ENCODE results near the gene CCR2.

The CCR2 gene

GRCh38 chr3:46353090-46353489, 821 bp upstream of the CCR2 start:
- Histone ChIP-seq H3K9me3 (ENCODE audit: control extremely low read depth in 1 of 5, control insufficient read depth in 4 of 5, insufficient read depth in 2 of 5, low read depth in 1 of 5, low read length in 4 of 5) (no peaks in the 10 kb centered on the region), H3K4me3 (ENCODE audit: control insufficient read depth in 1 of 7, extremely low read depth in 1 of 7, insufficient read depth in 4 of 7, low read depth in 2 of 7, low read length in 6 of 7) (no peak overlapping the region), H3K36me3 (ENCODE audit: control insufficient read depth in 4 of 4, insufficient read depth in 4 of 4, low read length in 3 of 4) (no peaks in the 10 kb centered on the region), H3K27ac (ENCODE audit: insufficient read depth in 1 of 2, low read depth in 1 of 2, low read length in 2 of 2, poor library complexity in 1 of 2, severe bottlenecking in 2 of 2) (no peak overlapping the region), H3K4me1 (ENCODE audit: control extremely low read depth in 1 of 4, control insufficient read depth in 4 of 4, insufficient read depth in 4 of 4, low read length in 3 of 4) (peaks cover 24 to 65% (median 47%) of the 10 kb centered on the region in 4 experiments), H3K27me3 (replicated peaks in 2 of 5; ENCODE audit: control insufficient read depth in 4 of 5, insufficient read depth in 5 of 5, low read length in 4 of 5) (no peaks in the 10 kb centered on the region)
- 100% methylated on average over 2 of the region's 4 CpGs for WGBS (ENCODE audit: insufficient coverage)
- POLR2A ChIA-PET, result no interaction called here
- CTCF ChIA-PET, result interaction anchor here (8.0 kb wide), 1 partner anchor 17 kb away, joined by 44 read pairs; the partner anchor contains the start of gene CCR5
- no peak for DNase-seq

- Histone ChIP-seq H3K27ac (ENCODE audit: insufficient read depth in 1 of 2, low read depth in 1 of 2, low read length in 2 of 2, poor library complexity in 1 of 2, severe bottlenecking in 2 of 2) (no peak overlapping the region), H3K4me3 (ENCODE audit: control insufficient read depth in 1 of 7, extremely low read depth in 1 of 7, insufficient read depth in 4 of 7, low read depth in 2 of 7, low read length in 6 of 7) (peak overlapping the region in 1 of 7 experiments; percentile 36), H3K27me3 (replicated peaks in 2 of 5; ENCODE audit: control insufficient read depth in 4 of 5, insufficient read depth in 5 of 5, low read length in 4 of 5) (no peaks in the 10 kb centered on the region), H3K9me3 (ENCODE audit: control extremely low read depth in 1 of 5, control insufficient read depth in 4 of 5, insufficient read depth in 2 of 5, low read depth in 1 of 5, low read length in 4 of 5) (no peaks in the 10 kb centered on the region), H3K36me3 (ENCODE audit: control insufficient read depth in 4 of 4, insufficient read depth in 4 of 4, low read length in 3 of 4) (no peaks in the 10 kb centered on the region), H3K4me1 (ENCODE audit: control extremely low read depth in 1 of 4, control insufficient read depth in 4 of 4, insufficient read depth in 4 of 4, low read length in 3 of 4) (peaks cover 22 to 56% (median 38%) of the 10 kb centered on the region in 4 experiments)
- DNase-seq, result no peak
- CTCF ChIA-PET, result interaction anchor here (0.8 to 8.0 kb wide), 5 partner anchors 15 to 250 kb away, joined by 3 to 44 read pairs (median 3); partner anchors contain the start of gene CCR5
- POLR2A ChIA-PET, result no interaction called here
- no CpG with 5 or more reads among the region's 1 CpG for WGBS (ENCODE audit: insufficient coverage)
Observed at GRCh38 chr3:46354478-46354877, 567 bp downstream of the CCR2 start.

GRCh38 chr3:46354984-46355383, 1.1 kb downstream of the CCR2 start:
- Histone ChIP-seq H3K27me3 (replicated peaks in 2 of 5; ENCODE audit: control insufficient read depth in 4 of 5, insufficient read depth in 5 of 5, low read length in 4 of 5) (no peaks in the 10 kb centered on the region), H3K36me3 (ENCODE audit: control insufficient read depth in 4 of 4, insufficient read depth in 4 of 4, low read length in 3 of 4) (no peaks in the 10 kb centered on the region), H3K4me1 (ENCODE audit: control extremely low read depth in 1 of 4, control insufficient read depth in 4 of 4, insufficient read depth in 4 of 4, low read length in 3 of 4) (peaks cover 21 to 56% (median 38%) of the 10 kb centered on the region in 4 experiments), H3K27ac (ENCODE audit: insufficient read depth in 1 of 2, low read depth in 1 of 2, low read length in 2 of 2, poor library complexity in 1 of 2, severe bottlenecking in 2 of 2) (no peak overlapping the region), H3K9me3 (ENCODE audit: control extremely low read depth in 1 of 5, control insufficient read depth in 4 of 5, insufficient read depth in 2 of 5, low read depth in 1 of 5, low read length in 4 of 5) (no peaks in the 10 kb centered on the region), H3K4me3 (ENCODE audit: control insufficient read depth in 1 of 7, extremely low read depth in 1 of 7, insufficient read depth in 4 of 7, low read depth in 2 of 7, low read length in 6 of 7) (no peak overlapping the region)
- CTCF ChIA-PET, result interaction anchor here (0.8 to 8.0 kb wide), 5 partner anchors 15 to 250 kb away, joined by 3 to 44 read pairs (median 3); partner anchors contain the start of gene CCR5
- POLR2A ChIA-PET, result no interaction called here
- DNase-seq, result no peak

GRCh38 chr3:46356276-46356675, 2.4 kb downstream of the CCR2 start:
- Histone ChIP-seq H3K36me3 (ENCODE audit: control insufficient read depth in 4 of 4, insufficient read depth in 4 of 4, low read length in 3 of 4) (no peaks in the 10 kb centered on the region), H3K9me3 (ENCODE audit: control extremely low read depth in 1 of 5, control insufficient read depth in 4 of 5, insufficient read depth in 2 of 5, low read depth in 1 of 5, low read length in 4 of 5) (no peaks in the 10 kb centered on the region), H3K4me3 (ENCODE audit: control insufficient read depth in 1 of 7, extremely low read depth in 1 of 7, insufficient read depth in 4 of 7, low read depth in 2 of 7, low read length in 6 of 7) (no peak overlapping the region), H3K27ac (ENCODE audit: insufficient read depth in 1 of 2, low read depth in 1 of 2, low read length in 2 of 2, poor library complexity in 1 of 2, severe bottlenecking in 2 of 2) (no peak overlapping the region), H3K4me1 (ENCODE audit: control extremely low read depth in 1 of 4, control insufficient read depth in 4 of 4, insufficient read depth in 4 of 4, low read length in 3 of 4) (peaks cover 18 to 55% (median 30%) of the 10 kb centered on the region in 4 experiments), H3K27me3 (replicated peaks in 2 of 5; ENCODE audit: control insufficient read depth in 4 of 5, insufficient read depth in 5 of 5, low read length in 4 of 5) (no peaks in the 10 kb centered on the region)
- CTCF ChIA-PET, result interaction anchor here (1.0 to 8.0 kb wide), 2 partner anchors 14 to 148 kb away, joined by 3 to 44 read pairs; partner anchors contain the start of genes CCR1 and CCR5
- 85% methylated on average over 3 of the region's 3 CpGs for WGBS (ENCODE audit: insufficient coverage)
- POLR2A ChIA-PET, result no interaction called here
- no peak for DNase-seq

- Histone ChIP-seq H3K4me1 (ENCODE audit: control extremely low read depth in 1 of 4, control insufficient read depth in 4 of 4, insufficient read depth in 4 of 4, low read length in 3 of 4) (peaks cover 18 to 56% (median 32%) of the 10 kb centered on the region in 4 experiments), H3K27ac (ENCODE audit: insufficient read depth in 1 of 2, low read depth in 1 of 2, low read length in 2 of 2, poor library complexity in 1 of 2, severe bottlenecking in 2 of 2) (no peak overlapping the region), H3K4me3 (ENCODE audit: control insufficient read depth in 1 of 7, extremely low read depth in 1 of 7, insufficient read depth in 4 of 7, low read depth in 2 of 7, low read length in 6 of 7) (no peak overlapping the region), H3K9me3 (ENCODE audit: control extremely low read depth in 1 of 5, control insufficient read depth in 4 of 5, insufficient read depth in 2 of 5, low read depth in 1 of 5, low read length in 4 of 5) (no peaks in the 10 kb centered on the region), H3K27me3 (replicated peaks in 2 of 5; ENCODE audit: control insufficient read depth in 4 of 5, insufficient read depth in 5 of 5, low read length in 4 of 5) (no peaks in the 10 kb centered on the region), H3K36me3 (ENCODE audit: control insufficient read depth in 4 of 4, insufficient read depth in 4 of 4, low read length in 3 of 4) (no peaks in the 10 kb centered on the region)
- no peak for DNase-seq
- ChIA-PET POLR2A (no interaction called here), CTCF (interaction anchor here (1.0 to 8.0 kb wide), 2 partner anchors 13 to 149 kb away, joined by 3 to 44 read pairs; partner anchors contain the start of genes CCR1 and CCR5)
- 99% methylated on average over 4 of the region's 4 CpGs for WGBS (ENCODE audit: insufficient coverage)
Observed at GRCh38 chr3:46356909-46357308, 3.0 kb downstream of the CCR2 start.

GRCh38 chr3:46358466-46358865, 4.6 kb downstream of the CCR2 start:
- WGBS (ENCODE audit: insufficient coverage), result 100% methylated on average over 3 of the region's 6 CpGs
- no peaks in the 10 kb centered on the region for H3K9me3 ChIP-seq (ENCODE audit: control extremely low read depth in 1 of 5, control insufficient read depth in 4 of 5, insufficient read depth in 2 of 5, low read depth in 1 of 5, low read length in 4 of 5)
- ChIA-PET CTCF (no interaction called here), POLR2A (no interaction called here)
- no peak for DNase-seq
- no peaks in the 10 kb centered on the region for H3K36me3 ChIP-seq (ENCODE audit: control insufficient read depth in 4 of 4, insufficient read depth in 4 of 4, low read length in 3 of 4)
- H3K27ac ChIP-seq (ENCODE audit: insufficient read depth in 1 of 2, low read depth in 1 of 2, low read length in 2 of 2, poor library complexity in 1 of 2, severe bottlenecking in 2 of 2), result no peak overlapping the region
- no peaks in the 10 kb centered on the region for H3K27me3 ChIP-seq (replicated peaks in 2 of 5; ENCODE audit: control insufficient read depth in 4 of 5, insufficient read depth in 5 of 5, low read length in 4 of 5)
- no peak overlapping the region for H3K4me3 ChIP-seq (ENCODE audit: control insufficient read depth in 1 of 7, extremely low read depth in 1 of 7, insufficient read depth in 4 of 7, low read depth in 2 of 7, low read length in 6 of 7)
- H3K4me1 ChIP-seq (ENCODE audit: control extremely low read depth in 1 of 4, control insufficient read depth in 4 of 4, insufficient read depth in 4 of 4, low read length in 3 of 4), result peaks cover 13 to 55% (median 25%) of the 10 kb centered on the region in 4 experiments

- POLR2A ChIA-PET, result no interaction called here
- CTCF ChIA-PET, result interaction anchor here (0.8 to 1.3 kb wide), 5 partner anchors 10 to 171 kb away, joined by 3 to 6 read pairs (median 3); partner anchors contain the start of genes CCR5, CCR5AS and CCRL2
- Histone ChIP-seq H3K27ac (ENCODE audit: insufficient read depth in 1 of 2, low read depth in 1 of 2, low read length in 2 of 2, poor library complexity in 1 of 2, severe bottlenecking in 2 of 2) (no peak overlapping the region), H3K27me3 (replicated peaks in 2 of 5; ENCODE audit: control insufficient read depth in 4 of 5, insufficient read depth in 5 of 5, low read length in 4 of 5) (no peaks in the 10 kb centered on the region), H3K4me1 (ENCODE audit: control extremely low read depth in 1 of 4, control insufficient read depth in 4 of 4, insufficient read depth in 4 of 4, low read length in 3 of 4) (peaks cover 12 to 42% (median 14%) of the 10 kb centered on the region in 4 experiments), H3K9me3 (ENCODE audit: control extremely low read depth in 1 of 5, control insufficient read depth in 4 of 5, insufficient read depth in 2 of 5, low read depth in 1 of 5, low read length in 4 of 5) (no peaks in the 10 kb centered on the region), H3K36me3 (ENCODE audit: control insufficient read depth in 4 of 4, insufficient read depth in 4 of 4, low read length in 3 of 4) (no peaks in the 10 kb centered on the region), H3K4me3 (ENCODE audit: control insufficient read depth in 1 of 7, extremely low read depth in 1 of 7, insufficient read depth in 4 of 7, low read depth in 2 of 7, low read length in 6 of 7) (no peak overlapping the region)
- 89% methylated on average over 9 of the region's 11 CpGs for WGBS (ENCODE audit: insufficient coverage)
- peak in 2 of 3 donors; percentile 49 to 70 for DNase-seq
Observed at GRCh38 chr3:46359733-46360493, 6.0 kb downstream of the CCR2 start.

Data from common myeloid progenitor, CD34-positive (primary cell).